GM18498 (cell line): ENCODE data around the gene POLD1.

Experiments used
- ATAC-seq: cut with Tn5 transposase; IDR thresholded peaks from one replicate; pipeline ENCODE4 v1.9.1; 2021; ENCODE audit warnings: mild to moderate bottlenecking, moderate library complexity; ENCODE audit not compliant: unreplicated experiment

POLD1 gene

GRCh38 chr19:50365434-50366306 lies 18.5 kb upstream of the POLD1 start, which contains the start of gene NAPSA:
Gene NAPSA (minus strand): TSS chr19:50365639. CDS start chr19:50365621, 18 bp downstream.
- no peak for ATAC-seq

- no peak for ATAC-seq
These were observed 15.2 kb upstream of the POLD1 start for GRCh38 chr19:50368649-50369570.

GRCh38 chr19:50371914-50372475 lies 12.2 kb upstream of the POLD1 start:
- ATAC-seq: no peak

- ATAC-seq: peak; percentile 83
These were observed 7.7 kb upstream of the POLD1 start, which contains the start of gene NR1H2 for GRCh38 chr19:50376166-50377050. Gene NR1H2 (plus strand): TSS chr19:50376457. CDS start chr19:50377606, 1,149 bp downstream.

- peak; percentile 2 for ATAC-seq
These were observed 7.1 kb upstream of the POLD1 start for GRCh38 chr19:50377051-50377461.

GRCh38 chr19:50377517-50377916 lies 6.6 kb upstream of the POLD1 start:
- ATAC-seq: no peak

GRCh38 chr19:50378169-50378862 lies 5.8 kb upstream of the POLD1 start:
- no peak for ATAC-seq

GRCh38 chr19:50378863-50379236 lies 5.3 kb upstream of the POLD1 start:
- ATAC-seq: no peak

GRCh38 chr19:50379602-50380001 lies 4.5 kb upstream of the POLD1 start:
- no peak for ATAC-seq

GRCh38 chr19:50380137-50380536 lies 4.0 kb upstream of the POLD1 start:
- no peak for ATAC-seq

- no peak for ATAC-seq
These were observed 3.4 kb upstream of the POLD1 start for GRCh38 chr19:50380751-50381151.

GRCh38 chr19:50381881-50382729 lies 2.0 kb upstream of the POLD1 start:
- no peak for ATAC-seq

- ATAC-seq: no peak
These were observed 921 bp upstream of the POLD1 start for GRCh38 chr19:50383001-50383851.

- no peak for ATAC-seq
These were observed 763 bp downstream of the POLD1 start for GRCh38 chr19:50384685-50385535.

GRCh38 chr19:50387176-50387867 lies 3.2 kb downstream of the POLD1 start:
- ATAC-seq: no peak

GRCh38 chr19:50387868-50388245 lies 3.7 kb downstream of the POLD1 start:
- no peak for ATAC-seq
